ENCODE measurements around the gene KYAT1. TPM values are rescaled to one million over a fixed set of nuclear protein-coding genes. Genes with fewer than 3 reads are reported as not detected.

KYAT1 gene
- total and polyA plus RNA-seq, 2 of the 13 experiments (the other 11 are each of a cell fraction or from before 2014, with no cell fraction given), result 9.2 to 46.5 TPM

- BruUV-seq (replicated peaks), result no TSS peak
- Histone ChIP-seq H3K79me2 (ENCODE audit: insufficient read depth, low read length) (peaks cover 48% of the 10 kb centered on the region), H3K27ac (ENCODE audit: extremely low read length, insufficient read depth, low read length) (no peak overlapping the region), H3K27me3 (ENCODE audit: control insufficient read depth in 1 of 2, insufficient read depth in 2 of 2, low read length in 2 of 2) (no peaks in the 10 kb centered on the region), H3K4me1 (ENCODE audit: insufficient read depth, low read length) (peaks cover 41% of the 10 kb centered on the region), H4K20me1 (ENCODE audit: insufficient read depth, low read length) (no peaks in the 10 kb centered on the region; the same call in 1 of the 2 replicates), H3K36me3 (replicated peaks in 1 of 2; ENCODE audit: control insufficient read depth in 1 of 2, insufficient read depth in 2 of 2, low read length in 2 of 2) (no peaks in the 10 kb centered on the region; a peak in 1 of 5 replicates), H3K4me2 (ENCODE audit: low read depth, low read length) (no peak overlapping the region), H3K9ac (ENCODE audit: insufficient read depth, low read depth, low read length) (no peak overlapping the region), H3K9me3 (ENCODE audit: low read length) (no peaks in the 10 kb centered on the region), H3K4me3 (replicated peaks in 1 of 3; ENCODE audit: insufficient read depth in 1 of 3, low read depth in 2 of 3, low read length in 3 of 3) (no peak overlapping the region), H2AFZ (ENCODE audit: low read length) (no peak overlapping the region)
- in situ Hi-C loops (cut with HindIII; ENCODE audit: extremely low pct_ligation_motif_present, low pct_unique_long_range_greater_than_20kb), result no loop called here
- WGBS (ENCODE audit: low lambda C conversion rate), result 90% methylated on average over 4 of the region's 6 CpGs
- intact Hi-C loops (cut with micrococcal nuclease; ENCODE audit: unreplicated experiment), result loop anchor here (2.0 kb wide), 1 partner anchor 16 kb away; no protein-coding TSS in a partner anchor
- ChIA-PET CTCF (ENCODE audit: low intra/inter-chr PET ratio, low total read pairs) (interaction anchor here (3.3 kb wide), 1 partner anchor 65 kb away, joined by 54 read pairs; no protein-coding TSS in a partner anchor), POLR2A (interaction anchor here (1.0 kb wide), 1 partner anchor 18 kb away, joined by 4 read pairs; no protein-coding TSS in a partner anchor)
- FAIRE-seq, result no peak
- DNase-seq (ENCODE audit: low spot score), result no peak
- no peak for ATAC-seq
- TF ChIP-seq ZGPAT (CRISPR knock-in tag; IDR thresholded peaks at IDR 0.05), result no peak
- TF ChIP-seq NR2F1 (CRISPR knock-in tag; IDR thresholded peaks at IDR 0.05), result no peak
- TF ChIP-seq ZNF556 (CRISPR knock-in tag; IDR thresholded peaks at IDR 0.05; ENCODE audit: borderline replicate concordance), result no peak
- no peak for TF ChIP-seq ZNF598 (CRISPR knock-in tag; IDR thresholded peaks at IDR 0.05; ENCODE audit: borderline replicate concordance)
- TF ChIP-seq YEATS4 (CRISPR knock-in tag; IDR thresholded peaks at IDR 0.05; ENCODE audit: borderline replicate concordance), result no peak
- TF ChIP-seq ELF1 (CRISPR knock-in tag; IDR thresholded peaks at IDR 0.05), result no peak
- TF ChIP-seq THAP9 (CRISPR knock-in tag; IDR thresholded peaks at IDR 0.05; ENCODE audit: borderline replicate concordance), result no peak
- TF ChIP-seq ZMYM2 (CRISPR knock-in tag; IDR thresholded peaks at IDR 0.05), result no peak
- TF ChIP-seq TOE1 (CRISPR knock-in tag; IDR thresholded peaks at IDR 0.05), result no peak
- no peak for TF ChIP-seq BRF2 (CRISPR knock-in tag; IDR thresholded peaks at IDR 0.05)
- TF ChIP-seq RBFOX2 (IDR thresholded peaks at IDR 0.05; ENCODE audit: low read depth, low read length), result no peak
- no peak for TF ChIP-seq JDP2 (CRISPR knock-in tag; IDR thresholded peaks at IDR 0.05; ENCODE audit: borderline replicate concordance)
- no peak for TF ChIP-seq ZMAT3 (CRISPR knock-in tag; conservative IDR thresholded peaks at IDR 0.05)
- no peak for TF ChIP-seq MXD4 (CRISPR knock-in tag; IDR thresholded peaks at IDR 0.05)
- no peak for TF ChIP-seq MED13 (CRISPR knock-in tag; IDR thresholded peaks at IDR 0.05)
- TF ChIP-seq ZNF543 (CRISPR knock-in tag; IDR thresholded peaks at IDR 0.05), result no peak
- no peak for TF ChIP-seq PAF1 (CRISPR knock-in tag; IDR thresholded peaks at IDR 0.05)
- no peak for TF ChIP-seq IRF9 (CRISPR knock-in tag; IDR thresholded peaks at IDR 0.05; ENCODE audit: borderline replicate concordance)
Observed at GRCh38 chr9:128862401-128862851, 19.3 kb downstream of the KYAT1 start.
